Astrocyte (in vitro differentiated cells and primary cell): Measurements from ENCODE around the gene FST.

Source experiments
- CTCF ChIP-seq: IDR thresholded peaks from 2 replicates; pipeline ENCODE4 v1.5.1; 2011; ENCODE audit warnings: low read depth, mild to moderate bottlenecking, inconsistent platforms, low read length, moderate library complexity; ENCODE audit not compliant: insufficient read depth
- EZH2 ChIP-seq: IDR thresholded peaks from 2 replicates; pipeline ENCODE4 v1.6.1; 2012; ENCODE audit warnings: mild to moderate bottlenecking, low read length, inconsistent platforms; ENCODE audit not compliant: insufficient read depth

GRCh38 chr5:53501054-53501453 lies 20.6 kb downstream of the FST start:
- TF ChIP-seq CTCF (no peak), EZH2 (no peak)
